Heart left ventricle (tissue), 16 donors: ENCODE results near the gene SLC2A3. TPM values are rescaled to one million over a fixed set of nuclear protein-coding genes. Genes with fewer than 3 reads are reported as not detected.
A peak's percentile ranks its signal among the peaks of the same experiment; 100 is the strongest.
"Not testable (repeated sequence)": the region's sequence is repeated elsewhere in the genome, so short reads cannot be mapped to it uniquely, and the experiment has no call there.

Experiments
- ATAC-seq, 4 donors: fragments of 200-7000 bp; cut with Tn5 transposase; one replicate each; pipeline ENCODE4 v1.9.1; 2020 to 2022; ENCODE audit warnings: moderate library complexity in 4 of 4, mild to moderate bottlenecking in 3 of 4, moderate number of reproducible peaks in 1 of 4
- DNase-seq, 5 donors: peaks; one replicate each; pipeline ENCODE4 v3.0.0-alpha.2; 2020
- H3K27ac ChIP-seq, 12 donors: fragments of 200-600 bp; sonication (generic) in 4 of 12; one replicate each; pipeline versions ENCODE4 v1.5.0 to v1.8.0; 2016 to 2022; ENCODE audit warnings: mild to moderate bottlenecking in 2 of 12
- H3K27me3 ChIP-seq, 9 donors: fragments of 200-600 bp; sonication (generic) in 2 of 9; one replicate each; pipeline versions ENCODE4 v1.5.1 to v1.8.0; 2016 to 2022; ENCODE audit warnings: mild to moderate bottlenecking in 3 of 9
- H3K36me3 ChIP-seq, 9 donors: fragments of 200-600 bp; sonication (generic) in 2 of 9; one replicate each; pipeline versions ENCODE4 v1.5.0 to v1.8.0; 2018 to 2022; ENCODE audit warnings: mild to moderate bottlenecking in 2 of 9
- H3K4me1 ChIP-seq, 12 donors: fragments of 200-600 bp; sonication (generic) in 4 of 12; one replicate each; pipeline versions ENCODE4 v1.5.0 to v1.8.0; 2016 to 2022; ENCODE audit warnings: mild to moderate bottlenecking in 3 of 12
- H3K4me3 ChIP-seq, 12 donors: fragments of 200-600 bp; sonication (generic) in 4 of 12; one replicate each; pipeline versions ENCODE4 v1.5.0 to v1.8.0; 2017 to 2022; ENCODE audit warnings: mild to moderate bottlenecking in 9 of 12, moderate library complexity in 4 of 12
- H3K9me3 ChIP-seq, 12 donors: fragments of 200-600 bp; sonication (generic) in 4 of 12; one replicate each; pipeline versions ENCODE4 v1.5.0 to v1.8.0; 2016 to 2022; ENCODE audit warnings: mild to moderate bottlenecking in 1 of 12
- POLR2A ChIP-seq, 2 donors: fragments of 450-650 bp; IDR thresholded peaks; one replicate each; pipeline ENCODE4 v1.6.1; 2017; ENCODE audit warnings: antibody characterized with exemption in 2 of 2, mild to moderate bottlenecking in 2 of 2, moderate library complexity in 2 of 2
- WGBS, 4 donors: extraction: QIAGEN DNeasy Blood & Tissue Kit in 2 of 4; methylation state at CpG; one replicate each; pipeline versions ENCODE4 v1.1.5 to v1.1.7; 2013 to 2018; 5-methylcytosine and 5-hydroxymethylcytosine counted together
- intact Hi-C, 10 donors: fragments of 100-400 bp; cut with DNase I; formaldehyde crosslinking; loops; one replicate each; pipeline versions ENCODE4 v1.11.1 to v1.14.2; 2022
- polyA plus RNA-seq, 2 donors: library from polyadenylated mRNA; stranded (reverse); fragments of 200-250 nt; gene quantifications; one replicate each; pipeline ENCODE4 v1.2.3, GENCODE V29; 2013
- total RNA-seq, 9 donors: library from RNA; depleted of rRNA in 2 of 9; stranded (reverse); fragments of >200 nt in 2 of 9; fragmentation: NEBNext Ultra II Directional in 3 of 9; extraction: Animal tissue kit (Norgen Biotek cat#: 25700) in 3 of 9; gene quantifications; one replicate each; pipeline versions ENCODE4 v1.1.0 to v1.2.4, GENCODE V29; 2016 to 2023
- TF ChIP-seq, protein P1 (sequence below), 12 donors: fragments of 200-600 bp; sonication (generic) in 4 of 12; IDR thresholded peaks; one replicate each; pipeline versions ENCODE4 v1.5.0 to v1.8.0; 2018 to 2022; ENCODE audit warnings: antibody characterized with exemption in 12 of 12, mild to moderate bottlenecking in 5 of 12
- donor health status: ischemic (EF 13 %, LVEDD 7.1; RV severe dilation, severe dysfunction).
- donor health status: healthy with polysubstance abuse.
- donor health status: DM: no; HTN: yes; CAD: no.
- donor health status: DM: no; HTN: no; CAD: no.
- donor health status: ischemic (EF 25% LVEDD 6.9; RV normal size, moderate dysfunction).
- donor health status: ischemic (EF 25% LVEDD 5.7; RV mildly dilated, moderate dysfunction).
- donor health status: healthy.
- donor health status: DM: yes; HTN: yes; CAD: no.
- donor health status: ischemic (EF 35%, LVEDD 5.7; RV mildly dilated, moderate dysfunction).
- donor health status: nonischemic (EF 11% LVEDD 7.7; RV severe dilation, severe dysfunction).
- donor health status: DM: yes; HTN: yes; CAD: no.
- donor health status: PGD.
- donor health status: ischemic (EF 29% LVEDD 5.4; RV normal size, mild dysfunction).
- donor health status: nonischemic (EF 23%, LVEDD 6.1; RV moderate dilation, normal function).

SLC2A3 gene
- total and polyA plus RNA-seq, 11 donors, result 4.6 to 76.9 (median 8.8) TPM

DNA sequence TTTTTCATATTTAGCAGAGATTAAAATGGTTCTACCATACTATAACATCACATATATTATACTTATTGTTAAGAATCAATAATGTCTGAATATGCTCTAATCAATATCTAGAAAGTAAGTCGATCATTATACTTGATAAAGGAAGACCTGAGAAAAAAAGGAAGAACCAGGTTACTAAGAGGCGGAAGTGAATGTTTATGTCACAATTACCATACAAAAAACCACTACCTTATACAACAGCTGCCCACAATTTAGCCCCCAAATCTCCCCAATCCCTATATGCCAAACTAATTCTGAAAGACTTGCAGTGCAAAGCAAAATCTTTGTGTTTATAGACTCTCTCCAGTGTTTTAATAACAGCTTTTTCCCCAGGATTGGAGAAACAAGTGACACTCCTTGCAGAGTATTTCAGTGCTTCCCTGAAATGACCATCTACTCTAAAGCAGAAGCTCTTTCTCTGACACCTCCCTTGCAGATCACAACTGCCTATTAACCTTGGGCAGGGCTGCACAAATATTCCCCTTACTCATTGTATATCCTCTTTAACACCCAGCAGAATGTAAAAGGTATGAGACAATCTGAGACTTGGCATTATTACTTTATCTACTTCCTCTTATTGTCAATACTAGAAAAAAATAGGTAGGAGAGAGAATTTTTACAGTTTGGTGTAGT is 12.7 kb upstream of the SLC2A3 start:
- Histone ChIP-seq H3K36me3 (no peaks in the 10 kb centered on the region), H3K9me3 (no peaks in the 10 kb centered on the region), H3K27ac (peak overlapping the region in 1 of 12 donors; percentile 7), H3K4me3 (no peak overlapping the region), H3K4me1 (peaks cover 0 to 8% (median 0%) of the 10 kb centered on the region in 12 donors), H3K27me3 (no peaks in the 10 kb centered on the region)
- ATAC-seq, result peak in 1 of 4 donors; percentile 51
- TF ChIP-seq, protein P1, sequence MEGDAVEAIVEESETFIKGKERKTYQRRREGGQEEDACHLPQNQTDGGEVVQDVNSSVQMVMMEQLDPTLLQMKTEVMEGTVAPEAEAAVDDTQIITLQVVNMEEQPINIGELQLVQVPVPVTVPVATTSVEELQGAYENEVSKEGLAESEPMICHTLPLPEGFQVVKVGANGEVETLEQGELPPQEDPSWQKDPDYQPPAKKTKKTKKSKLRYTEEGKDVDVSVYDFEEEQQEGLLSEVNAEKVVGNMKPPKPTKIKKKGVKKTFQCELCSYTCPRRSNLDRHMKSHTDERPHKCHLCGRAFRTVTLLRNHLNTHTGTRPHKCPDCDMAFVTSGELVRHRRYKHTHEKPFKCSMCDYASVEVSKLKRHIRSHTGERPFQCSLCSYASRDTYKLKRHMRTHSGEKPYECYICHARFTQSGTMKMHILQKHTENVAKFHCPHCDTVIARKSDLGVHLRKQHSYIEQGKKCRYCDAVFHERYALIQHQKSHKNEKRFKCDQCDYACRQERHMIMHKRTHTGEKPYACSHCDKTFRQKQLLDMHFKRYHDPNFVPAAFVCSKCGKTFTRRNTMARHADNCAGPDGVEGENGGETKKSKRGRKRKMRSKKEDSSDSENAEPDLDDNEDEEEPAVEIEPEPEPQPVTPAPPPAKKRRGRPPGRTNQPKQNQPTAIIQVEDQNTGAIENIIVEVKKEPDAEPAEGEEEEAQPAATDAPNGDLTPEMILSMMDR (IDR thresholded peaks at IDR 0.05), result no peak
- TF ChIP-seq POLR2A (IDR thresholded peaks at IDR 0.05), result no peak
- WGBS, 4 donors, result 39 to 92% (median 70%) methylated on average over 2 of the region's 2 CpGs
- intact Hi-C loops, result no loop called here
- no peak for DNase-seq

- TF ChIP-seq, protein P1 (IDR thresholded peaks at IDR 0.05), result no peak
- TF ChIP-seq POLR2A (IDR thresholded peaks at IDR 0.05), result no peak
- WGBS, 4 donors, result 92 to 96% (median 94%) methylated on average over 2 of the region's 2 CpGs
- no peak overlapping the region for H3K4me3 ChIP-seq
- ATAC-seq (no peak), DNase-seq (no peak)
- no peaks in the 10 kb centered on the region for H3K36me3 ChIP-seq
- H3K4me1 ChIP-seq, result peaks cover 0 to 8% (median 0%) of the 10 kb centered on the region in 12 donors
- intact Hi-C loops, result no loop called here
- H3K27ac ChIP-seq, result no peak overlapping the region
- no peaks in the 10 kb centered on the region for H3K9me3 ChIP-seq
- no peaks in the 10 kb centered on the region for H3K27me3 ChIP-seq
Measured at GRCh38 chr12:7947011-7947410, 11.0 kb upstream of the SLC2A3 start.

GRCh38 chr12:7944760-7945159 is 8.8 kb upstream of the SLC2A3 start:
- H3K4me3 ChIP-seq, H3K27ac ChIP-seq, ATAC-seq, DNase-seq, intact Hi-C loops, H3K4me1 ChIP-seq, H3K9me3 ChIP-seq, H3K27me3 ChIP-seq, H3K36me3 ChIP-seq: not testable (repeated sequence)
- WGBS, 4 donors, result 91 to 96% (median 95%) methylated on average over 8 of the region's 8 CpGs

- ATAC-seq (no peak), DNase-seq (no peak)
- Histone ChIP-seq H3K27me3 (no peaks in the 10 kb centered on the region), H3K36me3 (no peaks in the 10 kb centered on the region), H3K4me1 (peaks cover 0 to 20% (median 0%) of the 10 kb centered on the region in 12 donors), H3K27ac (no peak overlapping the region), H3K4me3 (no peak overlapping the region), H3K9me3 (no peaks in the 10 kb centered on the region)
- TF ChIP-seq, protein P1 (IDR thresholded peaks at IDR 0.05), result no peak
- no peak for TF ChIP-seq POLR2A (IDR thresholded peaks at IDR 0.05)
- intact Hi-C loops, result no loop called here
- WGBS, 4 donors, result 92 to 98% (median 97%) methylated on average over 2 of the region's 2 CpGs
Measured at GRCh38 chr12:7940906-7941305, 4.9 kb upstream of the SLC2A3 start.
